ENCODE measurements around the gene CGB1. TPM values are rescaled to one million over a fixed set of nuclear protein-coding genes. Genes with fewer than 3 reads are reported as not detected.

The CGB1 gene
- total and polyA plus RNA-seq, 9 of the 15 experiments (the other 6 are each of a cell fraction or from before 2014, with no cell fraction given), result not detected

DNA sequence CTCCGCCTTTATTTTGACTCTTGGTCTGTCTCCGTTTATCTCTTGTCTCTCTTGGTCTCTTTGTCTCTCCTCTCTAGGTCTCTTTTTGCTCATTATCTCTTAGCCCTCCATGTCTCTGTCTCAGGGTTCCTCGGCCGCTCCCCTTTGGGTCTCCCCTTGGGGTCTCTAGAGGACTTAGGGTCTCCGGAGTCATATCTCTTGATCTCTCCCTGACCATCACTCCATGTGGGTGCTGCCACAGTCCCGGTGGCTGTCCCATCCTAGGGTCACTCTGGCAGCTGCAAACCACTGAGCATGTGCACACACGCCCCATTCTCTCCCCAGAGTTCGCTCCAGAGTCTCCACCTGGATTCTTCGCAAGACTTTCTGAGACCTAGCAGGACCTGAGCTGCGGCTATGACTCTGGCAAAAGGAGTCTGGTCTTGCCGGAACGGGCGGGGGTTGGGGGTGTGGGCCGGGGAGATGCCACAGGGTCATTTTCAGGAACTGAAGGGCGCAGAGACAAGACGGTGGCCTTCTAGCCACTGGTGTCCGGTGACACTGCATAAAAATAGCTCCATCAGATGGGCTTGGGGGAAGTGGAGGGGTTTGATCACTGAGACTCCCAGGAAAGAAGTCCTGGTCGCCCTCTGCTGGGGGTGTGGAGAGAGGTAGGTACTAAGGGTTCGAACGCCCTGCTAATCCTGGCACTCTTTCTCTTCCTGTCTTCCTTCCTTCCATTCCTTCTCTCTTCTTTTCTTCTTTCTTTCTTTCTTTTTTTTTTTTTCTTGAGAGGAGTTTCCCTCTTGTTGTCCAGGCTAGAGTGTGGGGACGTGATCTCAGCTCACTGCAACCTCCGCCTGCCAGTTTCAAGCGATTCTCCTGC lies 37.1 kb upstream of the CGB1 start (continued):
- TF ChIP-seq, protein P1, sequence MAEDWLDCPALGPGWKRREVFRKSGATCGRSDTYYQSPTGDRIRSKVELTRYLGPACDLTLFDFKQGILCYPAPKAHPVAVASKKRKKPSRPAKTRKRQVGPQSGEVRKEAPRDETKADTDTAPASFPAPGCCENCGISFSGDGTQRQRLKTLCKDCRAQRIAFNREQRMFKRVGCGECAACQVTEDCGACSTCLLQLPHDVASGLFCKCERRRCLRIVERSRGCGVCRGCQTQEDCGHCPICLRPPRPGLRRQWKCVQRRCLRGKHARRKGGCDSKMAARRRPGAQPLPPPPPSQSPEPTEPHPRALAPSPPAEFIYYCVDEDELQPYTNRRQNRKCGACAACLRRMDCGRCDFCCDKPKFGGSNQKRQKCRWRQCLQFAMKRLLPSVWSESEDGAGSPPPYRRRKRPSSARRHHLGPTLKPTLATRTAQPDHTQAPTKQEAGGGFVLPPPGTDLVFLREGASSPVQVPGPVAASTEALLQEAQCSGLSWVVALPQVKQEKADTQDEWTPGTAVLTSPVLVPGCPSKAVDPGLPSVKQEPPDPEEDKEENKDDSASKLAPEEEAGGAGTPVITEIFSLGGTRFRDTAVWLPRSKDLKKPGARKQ (CRISPR knock-in tag; IDR thresholded peaks at IDR 0.05), result no peak
- TF ChIP-seq, protein P2, sequence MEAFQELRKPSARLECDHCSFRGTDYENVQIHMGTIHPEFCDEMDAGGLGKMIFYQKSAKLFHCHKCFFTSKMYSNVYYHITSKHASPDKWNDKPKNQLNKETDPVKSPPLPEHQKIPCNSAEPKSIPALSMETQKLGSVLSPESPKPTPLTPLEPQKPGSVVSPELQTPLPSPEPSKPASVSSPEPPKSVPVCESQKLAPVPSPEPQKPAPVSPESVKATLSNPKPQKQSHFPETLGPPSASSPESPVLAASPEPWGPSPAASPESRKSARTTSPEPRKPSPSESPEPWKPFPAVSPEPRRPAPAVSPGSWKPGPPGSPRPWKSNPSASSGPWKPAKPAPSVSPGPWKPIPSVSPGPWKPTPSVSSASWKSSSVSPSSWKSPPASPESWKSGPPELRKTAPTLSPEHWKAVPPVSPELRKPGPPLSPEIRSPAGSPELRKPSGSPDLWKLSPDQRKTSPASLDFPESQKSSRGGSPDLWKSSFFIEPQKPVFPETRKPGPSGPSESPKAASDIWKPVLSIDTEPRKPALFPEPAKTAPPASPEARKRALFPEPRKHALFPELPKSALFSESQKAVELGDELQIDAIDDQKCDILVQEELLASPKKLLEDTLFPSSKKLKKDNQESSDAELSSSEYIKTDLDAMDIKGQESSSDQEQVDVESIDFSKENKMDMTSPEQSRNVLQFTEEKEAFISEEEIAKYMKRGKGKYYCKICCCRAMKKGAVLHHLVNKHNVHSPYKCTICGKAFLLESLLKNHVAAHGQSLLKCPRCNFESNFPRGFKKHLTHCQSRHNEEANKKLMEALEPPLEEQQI (IDR thresholded peaks at IDR 0.05), result no peak
- TF ChIP-seq, protein P3, sequence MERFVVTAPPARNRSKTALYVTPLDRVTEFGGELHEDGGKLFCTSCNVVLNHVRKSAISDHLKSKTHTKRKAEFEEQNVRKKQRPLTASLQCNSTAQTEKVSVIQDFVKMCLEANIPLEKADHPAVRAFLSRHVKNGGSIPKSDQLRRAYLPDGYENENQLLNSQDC (CRISPR knock-in tag; IDR thresholded peaks at IDR 0.05), result no peak
- TF ChIP-seq TAF9B (IDR thresholded peaks at IDR 0.05; ENCODE audit: partially characterized antibody), result no peak
- TF ChIP-seq POU5F1 (IDR thresholded peaks at IDR 0.05; ENCODE audit: borderline replicate concordance, low read depth, low read length, partially characterized antibody), result no peak
- TF ChIP-seq XRCC5 (IDR thresholded peaks at IDR 0.05; ENCODE audit: low read depth, low read length), result no peak
- no peak for TF ChIP-seq ELF2 (CRISPR knock-in tag; IDR thresholded peaks at IDR 0.05)
- TF ChIP-seq, protein P4, sequence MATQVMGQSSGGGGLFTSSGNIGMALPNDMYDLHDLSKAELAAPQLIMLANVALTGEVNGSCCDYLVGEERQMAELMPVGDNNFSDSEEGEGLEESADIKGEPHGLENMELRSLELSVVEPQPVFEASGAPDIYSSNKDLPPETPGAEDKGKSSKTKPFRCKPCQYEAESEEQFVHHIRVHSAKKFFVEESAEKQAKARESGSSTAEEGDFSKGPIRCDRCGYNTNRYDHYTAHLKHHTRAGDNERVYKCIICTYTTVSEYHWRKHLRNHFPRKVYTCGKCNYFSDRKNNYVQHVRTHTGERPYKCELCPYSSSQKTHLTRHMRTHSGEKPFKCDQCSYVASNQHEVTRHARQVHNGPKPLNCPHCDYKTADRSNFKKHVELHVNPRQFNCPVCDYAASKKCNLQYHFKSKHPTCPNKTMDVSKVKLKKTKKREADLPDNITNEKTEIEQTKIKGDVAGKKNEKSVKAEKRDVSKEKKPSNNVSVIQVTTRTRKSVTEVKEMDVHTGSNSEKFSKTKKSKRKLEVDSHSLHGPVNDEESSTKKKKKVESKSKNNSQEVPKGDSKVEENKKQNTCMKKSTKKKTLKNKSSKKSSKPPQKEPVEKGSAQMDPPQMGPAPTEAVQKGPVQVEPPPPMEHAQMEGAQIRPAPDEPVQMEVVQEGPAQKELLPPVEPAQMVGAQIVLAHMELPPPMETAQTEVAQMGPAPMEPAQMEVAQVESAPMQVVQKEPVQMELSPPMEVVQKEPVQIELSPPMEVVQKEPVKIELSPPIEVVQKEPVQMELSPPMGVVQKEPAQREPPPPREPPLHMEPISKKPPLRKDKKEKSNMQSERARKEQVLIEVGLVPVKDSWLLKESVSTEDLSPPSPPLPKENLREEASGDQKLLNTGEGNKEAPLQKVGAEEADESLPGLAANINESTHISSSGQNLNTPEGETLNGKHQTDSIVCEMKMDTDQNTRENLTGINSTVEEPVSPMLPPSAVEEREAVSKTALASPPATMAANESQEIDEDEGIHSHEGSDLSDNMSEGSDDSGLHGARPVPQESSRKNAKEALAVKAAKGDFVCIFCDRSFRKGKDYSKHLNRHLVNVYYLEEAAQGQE (IDR thresholded peaks at IDR 0.05; ENCODE audit: borderline replicate concordance), result peak; percentile 61; the same call in 1 of the 2 replicates
- TF ChIP-seq, protein P4 (CRISPR knock-in tag; IDR thresholded peaks at IDR 0.05; ENCODE audit: low read depth), result no peak
- no peak for TF ChIP-seq PML (IDR thresholded peaks at IDR 0.05; ENCODE audit: low read length)
- TF ChIP-seq, protein P5, sequence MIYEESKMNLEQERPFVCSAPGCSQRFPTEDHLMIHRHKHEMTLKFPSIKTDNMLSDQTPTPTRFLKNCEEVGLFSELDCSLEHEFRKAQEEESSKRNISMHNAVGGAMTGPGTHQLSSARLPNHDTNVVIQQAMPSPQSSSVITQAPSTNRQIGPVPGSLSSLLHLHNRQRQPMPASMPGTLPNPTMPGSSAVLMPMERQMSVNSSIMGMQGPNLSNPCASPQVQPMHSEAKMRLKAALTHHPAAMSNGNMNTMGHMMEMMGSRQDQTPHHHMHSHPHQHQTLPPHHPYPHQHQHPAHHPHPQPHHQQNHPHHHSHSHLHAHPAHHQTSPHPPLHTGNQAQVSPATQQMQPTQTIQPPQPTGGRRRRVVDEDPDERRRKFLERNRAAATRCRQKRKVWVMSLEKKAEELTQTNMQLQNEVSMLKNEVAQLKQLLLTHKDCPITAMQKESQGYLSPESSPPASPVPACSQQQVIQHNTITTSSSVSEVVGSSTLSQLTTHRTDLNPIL (CRISPR knock-in tag; IDR thresholded peaks at IDR 0.05), result no peak
- 0 out of 2 replicates have a peak, but pooled peaks have one; percentile 27 for TF ChIP-seq SUPT5H (IDR thresholded peaks at IDR 0.05)

Measured in K562 (cell line).